Liver (tissue), 9 donors: Measurements from ENCODE around the gene ANTXR2. TPM values are rescaled to one million over a fixed set of nuclear protein-coding genes. Genes with fewer than 3 reads are reported as not detected.

ENCODE experiments used
- DNase-seq: peaks from one replicate; pipeline ENCODE4 v3.0.0-alpha.2; 2017; ENCODE audit warnings: low spot score
- H3K27ac ChIP-seq, 2 donors: one replicate each; pipeline ENCODE4 v1.7.0; 2013; ENCODE audit warnings: inconsistent platforms in 2 of 2, low read length in 2 of 2, control low read depth in 1 of 2, low read depth in 1 of 2, mild to moderate bottlenecking in 1 of 2
- H3K27me3 ChIP-seq, 4 donors: one replicate each; pipeline versions ENCODE4 v1.6.1 to v1.7.0; 2013; ENCODE audit warnings: low read length in 3 of 4, inconsistent platforms in 1 of 4, mild to moderate bottlenecking in 1 of 4, moderate library complexity in 1 of 4; ENCODE audit not compliant: control insufficient read depth in 4 of 4, insufficient read depth in 4 of 4
- H3K36me3 ChIP-seq, 4 donors: one replicate each; pipeline versions ENCODE4 v1.6.1 to v1.7.0; 2013; ENCODE audit warnings: low read length in 3 of 4, mild to moderate bottlenecking in 3 of 4, low read depth in 1 of 4, moderate library complexity in 1 of 4; ENCODE audit not compliant: control insufficient read depth in 4 of 4, insufficient read depth in 3 of 4
- H3K4me1 ChIP-seq, 4 donors: one replicate each; pipeline versions ENCODE4 v1.6.1 to v1.7.0; 2013; ENCODE audit warnings: low read length in 3 of 4, mild to moderate bottlenecking in 3 of 4, moderate library complexity in 1 of 4; ENCODE audit not compliant: control insufficient read depth in 4 of 4, insufficient read depth in 4 of 4
- H3K4me3 ChIP-seq, 3 donors: one replicate each; pipeline versions ENCODE4 v1.6.1 to v1.7.0; 2013; ENCODE audit warnings: low read length in 3 of 3, control low read depth in 1 of 3, low read depth in 1 of 3, mild to moderate bottlenecking in 1 of 3
- H3K9ac ChIP-seq, 2 donors: one replicate each; pipeline ENCODE4 v1.7.0; 2013; ENCODE audit warnings: low read length in 2 of 2, mild to moderate bottlenecking in 2 of 2, moderate library complexity in 2 of 2, control low read depth in 1 of 2, low read depth in 1 of 2
- H3K9me3 ChIP-seq, 4 donors: one replicate each; pipeline versions ENCODE4 v1.6.1 to v1.7.0; 2013; ENCODE audit warnings: low read length in 3 of 4; ENCODE audit not compliant: control insufficient read depth in 4 of 4
- ATF3 ChIP-seq: IDR thresholded peaks from 2 replicates; pipeline ENCODE4 v1.6.1; 2016; ENCODE audit warnings: antibody characterized with exemption
- CTCF ChIP-seq: fragments of 150-350 bp; IDR thresholded peaks from 2 replicates; pipeline ENCODE4 v1.5.1; 2017; ENCODE audit warnings: improper control_type of control experiment, low read depth, low read length; ENCODE audit not compliant: missing input control
- EGR1 ChIP-seq, 2 donors: IDR thresholded peaks; 2 replicates each; pipeline ENCODE4 v1.6.1; 2016 to 2018; ENCODE audit warnings: antibody characterized with exemption in 2 of 2, low read depth in 2 of 2
- FOXA1 ChIP-seq: IDR thresholded peaks from 2 replicates; pipeline ENCODE4 v1.6.1; 2016; ENCODE audit warnings: antibody characterized with exemption
- FOXA2 ChIP-seq: IDR thresholded peaks from 2 replicates; pipeline ENCODE4 v1.6.1; 2016; ENCODE audit warnings: antibody characterized with exemption
- GABPA ChIP-seq, 2 donors: IDR thresholded peaks in 1 of 2; conservative IDR thresholded peaks in 1 of 2; 2 replicates each; pipeline ENCODE4 v1.6.1; 2016; ENCODE audit warnings: antibody characterized with exemption in 2 of 2, mild to moderate bottlenecking in 1 of 2, moderate library complexity in 1 of 2
- HNF4A ChIP-seq, 2 donors: conservative IDR thresholded peaks; 2 replicates each; pipeline ENCODE4 v1.6.1; 2016; ENCODE audit warnings: antibody characterized with exemption in 2 of 2, mild to moderate bottlenecking in 2 of 2
- HNF4G ChIP-seq: IDR thresholded peaks from 2 replicates; pipeline ENCODE4 v1.6.1; 2016; ENCODE audit warnings: antibody characterized with exemption
- JUND ChIP-seq, 2 donors: IDR thresholded peaks; 2 replicates each; pipeline ENCODE4 v1.6.1; 2016; ENCODE audit warnings: antibody characterized with exemption in 2 of 2
- MAX ChIP-seq: IDR thresholded peaks from 2 replicates; pipeline ENCODE4 v1.6.1; 2016; ENCODE audit warnings: antibody characterized with exemption
- NR2F2 ChIP-seq: IDR thresholded peaks from 2 replicates; pipeline ENCODE4 v1.6.1; 2016; ENCODE audit warnings: antibody characterized with exemption
- RAD21 ChIP-seq, 2 donors: IDR thresholded peaks; 2 replicates each; pipeline ENCODE4 v1.6.1; 2016; ENCODE audit warnings: antibody characterized with exemption in 2 of 2, mild to moderate bottlenecking in 2 of 2
- REST ChIP-seq: IDR thresholded peaks from 2 replicates; pipeline ENCODE4 v1.6.1; 2016; ENCODE audit warnings: antibody characterized with exemption, mild to moderate bottlenecking
- SP1 ChIP-seq: IDR thresholded peaks from 2 replicates; pipeline ENCODE4 v1.6.1; 2018; ENCODE audit warnings: antibody characterized with exemption, mild to moderate bottlenecking
- TAF1 ChIP-seq: conservative IDR thresholded peaks from 2 replicates; pipeline ENCODE4 v1.6.1; 2016; ENCODE audit warnings: antibody characterized with exemption, mild to moderate bottlenecking
- YY1 ChIP-seq: IDR thresholded peaks from 2 replicates; pipeline ENCODE4 v1.6.1; 2016; ENCODE audit warnings: antibody characterized with exemption, mild to moderate bottlenecking
- ZBTB33 ChIP-seq: IDR thresholded peaks from 2 replicates; pipeline ENCODE4 v1.6.1; 2016; ENCODE audit warnings: antibody characterized with exemption
- WGBS: extraction: QIAGEN DNeasy Blood & Tissue Kit; methylation state at CpG from one replicate; pipeline ENCODE4 v1.1.7; 2013; 5-methylcytosine and 5-hydroxymethylcytosine counted together
- polyA plus RNA-seq, 2 donors: library from polyadenylated mRNA; stranded (reverse) in 1 of 2; unstranded in 1 of 2; fragments of 200-250 nt in 1 of 2; fragments of >200 nt in 1 of 2; fragmentation: Nextera tagmentation in 1 of 2; extraction: Ambion mirVana in 1 of 2; gene quantifications; one replicate each; pipeline versions ENCODE4 v1.2.1 to v1.2.3, GENCODE V29; 2013 to 2015
- total RNA-seq, 2 donors: library from RNA; depleted of rRNA; stranded (reverse); fragments of >200 nt; gene quantifications; one replicate each; pipeline ENCODE4 v1.2.3, GENCODE V29; 2014
- donor health status: healthy.
- donor health status: healthy.
- donor health status: healthy.
- donor health status: healthy.
- donor health status: healthy.

The ANTXR2 gene
- total and polyA plus RNA-seq, 4 donors: 16.1 to 30.5 (median 21.3) TPM

GRCh38 chr4:79935274-79935673 lies 137.8 kb downstream of the ANTXR2 start:
- H3K9me3 ChIP-seq: no peaks in the 10 kb centered on the region
- DNase-seq: no peak
- H3K4me3 ChIP-seq: no peak overlapping the region
- no peaks in the 10 kb centered on the region for H3K27me3 ChIP-seq
- no peak overlapping the region for H3K9ac ChIP-seq
- no peaks in the 10 kb centered on the region for H3K4me1 ChIP-seq
- H3K27ac ChIP-seq: no peak overlapping the region
- 91% methylated on average over 1 of the region's 1 CpG for WGBS
- TF ChIP-seq CTCF (no peak), JUND (IDR thresholded peaks at IDR 0.05) (no peak), TAF1 (no peak), ATF3 (no peak), FOXA1 (no peak), HNF4A (conservative IDR thresholded peaks at IDR 0.05) (no peak)
- no peaks in the 10 kb centered on the region for H3K36me3 ChIP-seq

- no peaks in the 10 kb centered on the region for H3K36me3 ChIP-seq
- WGBS: 94% methylated on average over 2 of the region's 2 CpGs
- no peaks in the 10 kb centered on the region for H3K27me3 ChIP-seq
- H3K4me1 ChIP-seq: no peaks in the 10 kb centered on the region
- H3K4me3 ChIP-seq: no peak overlapping the region
- H3K9me3 ChIP-seq: no peaks in the 10 kb centered on the region
- H3K27ac ChIP-seq: no peak overlapping the region
- DNase-seq: no peak
- TF ChIP-seq FOXA2 (no peak), TAF1 (no peak), YY1 (no peak), NR2F2 (no peak), ZBTB33 (no peak), FOXA1 (no peak), MAX (no peak), EGR1 (IDR thresholded peaks at IDR 0.05; ENCODE audit: low read depth in 2 of 2) (no peak), ATF3 (no peak), SP1 (no peak), GABPA (IDR thresholded peaks at IDR 0.05 in 1 of 2, conservative IDR thresholded peaks at IDR 0.05 in 1 of 2) (no peak), JUND (IDR thresholded peaks at IDR 0.05) (no peak), HNF4G (no peak), HNF4A (conservative IDR thresholded peaks at IDR 0.05) (no peak), REST (no peak), RAD21 (IDR thresholded peaks at IDR 0.05) (no peak), CTCF (no peak)
- H3K9ac ChIP-seq: no peak overlapping the region
Measured at GRCh38 chr4:79934660-79935059, 138.4 kb downstream of the ANTXR2 start.
